ENCODE results near the gene ZFAND3. TPM values are rescaled to one million over a fixed set of nuclear protein-coding genes. Genes with fewer than 3 reads are reported as not detected.
A peak's percentile ranks its signal among the peaks of the same experiment; 100 is the strongest.

Gene ZFAND3
- total and polyA plus RNA-seq, 8 donors = 65.9 to 125 (median 118) TPM

- TF ChIP-seq, protein P1, sequence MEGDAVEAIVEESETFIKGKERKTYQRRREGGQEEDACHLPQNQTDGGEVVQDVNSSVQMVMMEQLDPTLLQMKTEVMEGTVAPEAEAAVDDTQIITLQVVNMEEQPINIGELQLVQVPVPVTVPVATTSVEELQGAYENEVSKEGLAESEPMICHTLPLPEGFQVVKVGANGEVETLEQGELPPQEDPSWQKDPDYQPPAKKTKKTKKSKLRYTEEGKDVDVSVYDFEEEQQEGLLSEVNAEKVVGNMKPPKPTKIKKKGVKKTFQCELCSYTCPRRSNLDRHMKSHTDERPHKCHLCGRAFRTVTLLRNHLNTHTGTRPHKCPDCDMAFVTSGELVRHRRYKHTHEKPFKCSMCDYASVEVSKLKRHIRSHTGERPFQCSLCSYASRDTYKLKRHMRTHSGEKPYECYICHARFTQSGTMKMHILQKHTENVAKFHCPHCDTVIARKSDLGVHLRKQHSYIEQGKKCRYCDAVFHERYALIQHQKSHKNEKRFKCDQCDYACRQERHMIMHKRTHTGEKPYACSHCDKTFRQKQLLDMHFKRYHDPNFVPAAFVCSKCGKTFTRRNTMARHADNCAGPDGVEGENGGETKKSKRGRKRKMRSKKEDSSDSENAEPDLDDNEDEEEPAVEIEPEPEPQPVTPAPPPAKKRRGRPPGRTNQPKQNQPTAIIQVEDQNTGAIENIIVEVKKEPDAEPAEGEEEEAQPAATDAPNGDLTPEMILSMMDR (IDR thresholded peaks at IDR 0.05) = no peak
- intact Hi-C loops (cut with DNase I) = no loop called here
- DNase-seq (no peak), ATAC-seq (no peak)
- Histone ChIP-seq H3K27ac (no peak overlapping the region), H3K4me3 (no peak overlapping the region), H3K36me3 (peaks cover 0 to 8% of the 10 kb centered on the region in 2 donors), H3K27me3 (no peaks in the 10 kb centered on the region), H3K4me1 (no peaks in the 10 kb centered on the region), H3K9me3 (no peaks in the 10 kb centered on the region)
These were observed 343.9 kb downstream of the ZFAND3 start for GRCh38 chr6:38163186-38164130.

- Histone ChIP-seq H3K27me3 (no peaks in the 10 kb centered on the region), H3K4me3 (no peak overlapping the region), H3K9me3 (no peaks in the 10 kb centered on the region), H3K27ac (no peak overlapping the region), H3K36me3 (peaks cover 0 to 8% of the 10 kb centered on the region in 2 donors), H3K4me1 (no peaks in the 10 kb centered on the region)
- DNase-seq (no peak), ATAC-seq (no peak)
- intact Hi-C loops (cut with DNase I) = no loop called here
- TF ChIP-seq, protein P1 (IDR thresholded peaks at IDR 0.05) = no peak
These were observed 344.6 kb downstream of the ZFAND3 start for GRCh38 chr6:38164131-38164481.

GRCh38 chr6:38164671-38165108, 345.2 kb downstream of the ZFAND3 start:
- TF ChIP-seq, protein P1 (IDR thresholded peaks at IDR 0.05) = no peak
- Histone ChIP-seq H3K4me3 (no peak overlapping the region), H3K9me3 (no peaks in the 10 kb centered on the region), H3K36me3 (peaks cover 0 to 8% of the 10 kb centered on the region in 2 donors), H3K27me3 (no peaks in the 10 kb centered on the region), H3K4me1 (no peaks in the 10 kb centered on the region), H3K27ac (no peak overlapping the region)
- DNase-seq (peak in 1 of 4 donors; percentile 13), ATAC-seq (no peak)
- intact Hi-C loops (cut with DNase I) = no loop called here

- DNase-seq = no peak
- TF ChIP-seq, protein P1 (IDR thresholded peaks at IDR 0.05) = no peak
- H3K27me3 ChIP-seq = no peaks in the 10 kb centered on the region
- H3K36me3 ChIP-seq = no peaks in the 10 kb centered on the region
- H3K9me3 ChIP-seq = no peaks in the 10 kb centered on the region
- no peak overlapping the region for H3K4me3 ChIP-seq
- no peaks in the 10 kb centered on the region for H3K4me1 ChIP-seq
- intact Hi-C loops (cut with DNase I) = no loop called here
- no peak for ATAC-seq
- H3K27ac ChIP-seq = no peak overlapping the region
These were observed 347.1 kb downstream of the ZFAND3 start for GRCh38 chr6:38166411-38167240.

DNA sequence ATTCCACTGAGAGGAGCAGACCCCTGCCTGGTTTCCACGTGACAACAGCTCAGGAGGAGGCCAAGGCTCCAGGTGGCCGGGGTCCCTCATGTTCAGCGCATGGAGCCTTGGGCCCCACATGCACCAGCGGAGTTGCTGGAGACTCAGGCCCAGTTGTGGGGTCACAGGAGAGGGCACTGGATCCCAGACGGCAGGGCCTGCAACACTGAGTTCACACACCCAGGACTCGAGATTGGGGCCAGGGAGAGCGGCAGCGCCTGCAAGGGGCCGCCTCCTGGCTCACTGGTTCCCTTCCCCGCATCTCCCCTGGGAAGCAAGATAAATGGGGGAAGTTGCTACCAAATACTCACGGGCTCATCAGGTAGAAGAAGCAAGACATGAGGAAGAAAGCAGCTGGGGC, 348.1 kb downstream of the ZFAND3 start:
- intact Hi-C loops (cut with DNase I) = no loop called here
- no peaks in the 10 kb centered on the region for H3K9me3 ChIP-seq
- H3K27me3 ChIP-seq = no peaks in the 10 kb centered on the region
- ATAC-seq (no peak), DNase-seq (no peak)
- TF ChIP-seq, protein P1 (IDR thresholded peaks at IDR 0.05) = no peak
- H3K4me3 ChIP-seq = no peak overlapping the region
- H3K4me1 ChIP-seq = no peaks in the 10 kb centered on the region
- no peaks in the 10 kb centered on the region for H3K36me3 ChIP-seq
- H3K27ac ChIP-seq = no peak overlapping the region
